ENCODE data around the gene TGFBI. TPM values are rescaled to one million over a fixed set of nuclear protein-coding genes. Genes with fewer than 3 reads are reported as not detected.

TGFBI gene
- total RNA-seq, 1 experiment from 2014 or later, result 3.2 TPM

- DNase-seq, result no peak
- H3K4me3 ChIP-seq (ENCODE audit: insufficient read depth, low read depth, low read length), result no peak overlapping the region
- H3K27me3 ChIP-seq (ENCODE audit: control insufficient read depth, insufficient read depth, low read length), result peaks cover 39% of the 10 kb centered on the region
- H3K36me3 ChIP-seq (replicated peaks; ENCODE audit: control insufficient read depth, insufficient read depth, low read length), result no peaks in the 10 kb centered on the region
These were observed 1.5 kb upstream of the TGFBI start for GRCh38 chr5:136027311-136027710.

GRCh38 chr5:136028090-136028489 lies 698 bp upstream of the TGFBI start:
- Histone ChIP-seq H3K36me3 (replicated peaks; ENCODE audit: control insufficient read depth, insufficient read depth, low read length) (no peaks in the 10 kb centered on the region), H3K27me3 (ENCODE audit: control insufficient read depth, insufficient read depth, low read length) (peaks cover 39% of the 10 kb centered on the region), H3K4me3 (ENCODE audit: insufficient read depth, low read depth, low read length) (no peak overlapping the region; the same call in 1 of the 2 replicates)
- DNase-seq, result no peak

- DNase-seq, result no peak
- H3K4me3 ChIP-seq (ENCODE audit: insufficient read depth, low read depth, low read length), result no peak overlapping the region
- peaks cover 39% of the 10 kb centered on the region for H3K27me3 ChIP-seq (ENCODE audit: control insufficient read depth, insufficient read depth, low read length)
These were observed 1.5 kb downstream of the TGFBI start for GRCh38 chr5:136030252-136030651.

GRCh38 chr5:136030956-136031611 lies 2.3 kb downstream of the TGFBI start:
- H3K27me3 ChIP-seq (ENCODE audit: control insufficient read depth, insufficient read depth, low read length), result peaks cover 39% of the 10 kb centered on the region
- no peak overlapping the region for H3K4me3 ChIP-seq (ENCODE audit: insufficient read depth, low read depth, low read length)
- no peaks in the 10 kb centered on the region for H3K36me3 ChIP-seq (replicated peaks; ENCODE audit: control insufficient read depth, insufficient read depth, low read length)
- no peak for DNase-seq

More at GRCh38 chr5:136030252-136030651, 1.5 kb downstream of the TGFBI start:
- H3K36me3 ChIP-seq (replicated peaks; ENCODE audit: control insufficient read depth, insufficient read depth, low read length), result no peaks in the 10 kb centered on the region

- H3K36me3 ChIP-seq (replicated peaks; ENCODE audit: control insufficient read depth, insufficient read depth, low read length), result no peaks in the 10 kb centered on the region
- H3K27me3 ChIP-seq (ENCODE audit: control insufficient read depth, insufficient read depth, low read length), result peaks cover 38% of the 10 kb centered on the region
- no peak overlapping the region for H3K4me3 ChIP-seq (ENCODE audit: insufficient read depth, low read depth, low read length)
- no peak for DNase-seq
These were observed 2.9 kb downstream of the TGFBI start for GRCh38 chr5:136031711-136032110.

GRCh38 chr5:136032564-136032963 lies 3.8 kb downstream of the TGFBI start:
- no peak overlapping the region for H3K4me3 ChIP-seq (ENCODE audit: insufficient read depth, low read depth, low read length)
- no peak for DNase-seq
- H3K36me3 ChIP-seq (replicated peaks; ENCODE audit: control insufficient read depth, insufficient read depth, low read length), result no peaks in the 10 kb centered on the region
- H3K27me3 ChIP-seq (ENCODE audit: control insufficient read depth, insufficient read depth, low read length), result peaks cover 32% of the 10 kb centered on the region

GRCh38 chr5:136033234-136033633 lies 4.4 kb downstream of the TGFBI start:
- Histone ChIP-seq H3K36me3 (replicated peaks; ENCODE audit: control insufficient read depth, insufficient read depth, low read length) (no peaks in the 10 kb centered on the region), H3K27me3 (ENCODE audit: control insufficient read depth, insufficient read depth, low read length) (peaks cover 26% of the 10 kb centered on the region), H3K4me3 (ENCODE audit: insufficient read depth, low read depth, low read length) (no peak overlapping the region)
- no peak for DNase-seq

- Histone ChIP-seq H3K27me3 (ENCODE audit: control insufficient read depth, insufficient read depth, low read length) (peaks cover 20% of the 10 kb centered on the region), H3K4me3 (ENCODE audit: insufficient read depth, low read depth, low read length) (no peak overlapping the region), H3K36me3 (replicated peaks; ENCODE audit: control insufficient read depth, insufficient read depth, low read length) (no peaks in the 10 kb centered on the region)
- no peak for DNase-seq
These were observed 5.1 kb downstream of the TGFBI start for GRCh38 chr5:136033848-136034247.

GRCh38 chr5:136034492-136034891 lies 5.7 kb downstream of the TGFBI start:
- DNase-seq, result no peak
- Histone ChIP-seq H3K4me3 (ENCODE audit: insufficient read depth, low read depth, low read length) (no peak overlapping the region), H3K36me3 (replicated peaks; ENCODE audit: control insufficient read depth, insufficient read depth, low read length) (no peaks in the 10 kb centered on the region), H3K27me3 (ENCODE audit: control insufficient read depth, insufficient read depth, low read length) (peaks cover 14% of the 10 kb centered on the region)

- no peaks in the 10 kb centered on the region for H3K36me3 ChIP-seq (replicated peaks; ENCODE audit: control insufficient read depth, insufficient read depth, low read length)
- H3K27me3 ChIP-seq (ENCODE audit: control insufficient read depth, insufficient read depth, low read length), result peaks cover 9% of the 10 kb centered on the region
- no peak overlapping the region for H3K4me3 ChIP-seq (ENCODE audit: insufficient read depth, low read depth, low read length)
- DNase-seq, result no peak
These were observed 6.2 kb downstream of the TGFBI start for GRCh38 chr5:136034984-136035383.

GRCh38 chr5:136035837-136036236 lies 7.0 kb downstream of the TGFBI start:
- Histone ChIP-seq H3K4me3 (ENCODE audit: insufficient read depth, low read depth, low read length) (no peak overlapping the region), H3K36me3 (replicated peaks; ENCODE audit: control insufficient read depth, insufficient read depth, low read length) (no peaks in the 10 kb centered on the region), H3K27me3 (ENCODE audit: control insufficient read depth, insufficient read depth, low read length) (peaks cover 2% of the 10 kb centered on the region)
- no peak for DNase-seq

- Histone ChIP-seq H3K27me3 (ENCODE audit: control insufficient read depth, insufficient read depth, low read length) (no peaks in the 10 kb centered on the region; the same call in 1 of the 2 replicates), H3K36me3 (replicated peaks; ENCODE audit: control insufficient read depth, insufficient read depth, low read length) (no peaks in the 10 kb centered on the region), H3K4me3 (ENCODE audit: insufficient read depth, low read depth, low read length) (no peak overlapping the region)
- DNase-seq, result no peak
These were observed 7.6 kb downstream of the TGFBI start for GRCh38 chr5:136036293-136036911.

- H3K4me3 ChIP-seq (ENCODE audit: insufficient read depth, low read depth, low read length), result no peak overlapping the region
- DNase-seq, result no peak
- no peaks in the 10 kb centered on the region for H3K36me3 ChIP-seq (replicated peaks; ENCODE audit: control insufficient read depth, insufficient read depth, low read length)
- H3K27me3 ChIP-seq (ENCODE audit: control insufficient read depth, insufficient read depth, low read length), result no peaks in the 10 kb centered on the region; the same call in 1 of the 2 replicates
These were observed 8.4 kb downstream of the TGFBI start for GRCh38 chr5:136037001-136037705.

- no peaks in the 10 kb centered on the region for H3K36me3 ChIP-seq (replicated peaks; ENCODE audit: control insufficient read depth, insufficient read depth, low read length)
- H3K27me3 ChIP-seq (ENCODE audit: control insufficient read depth, insufficient read depth, low read length), result no peaks in the 10 kb centered on the region
- no peak for DNase-seq
- no peak overlapping the region for H3K4me3 ChIP-seq (ENCODE audit: insufficient read depth, low read depth, low read length)
These were observed 9.8 kb downstream of the TGFBI start for GRCh38 chr5:136038635-136039034.

GRCh38 chr5:136039202-136039601 lies 10.4 kb downstream of the TGFBI start:
- DNase-seq, result no peak
- no peak overlapping the region for H3K4me3 ChIP-seq (ENCODE audit: insufficient read depth, low read depth, low read length)
- no peaks in the 10 kb centered on the region for H3K36me3 ChIP-seq (replicated peaks; ENCODE audit: control insufficient read depth, insufficient read depth, low read length)
- no peaks in the 10 kb centered on the region for H3K27me3 ChIP-seq (ENCODE audit: control insufficient read depth, insufficient read depth, low read length)
